ENCODE data around the gene NR1D1.

Gene NR1D1

DNA sequence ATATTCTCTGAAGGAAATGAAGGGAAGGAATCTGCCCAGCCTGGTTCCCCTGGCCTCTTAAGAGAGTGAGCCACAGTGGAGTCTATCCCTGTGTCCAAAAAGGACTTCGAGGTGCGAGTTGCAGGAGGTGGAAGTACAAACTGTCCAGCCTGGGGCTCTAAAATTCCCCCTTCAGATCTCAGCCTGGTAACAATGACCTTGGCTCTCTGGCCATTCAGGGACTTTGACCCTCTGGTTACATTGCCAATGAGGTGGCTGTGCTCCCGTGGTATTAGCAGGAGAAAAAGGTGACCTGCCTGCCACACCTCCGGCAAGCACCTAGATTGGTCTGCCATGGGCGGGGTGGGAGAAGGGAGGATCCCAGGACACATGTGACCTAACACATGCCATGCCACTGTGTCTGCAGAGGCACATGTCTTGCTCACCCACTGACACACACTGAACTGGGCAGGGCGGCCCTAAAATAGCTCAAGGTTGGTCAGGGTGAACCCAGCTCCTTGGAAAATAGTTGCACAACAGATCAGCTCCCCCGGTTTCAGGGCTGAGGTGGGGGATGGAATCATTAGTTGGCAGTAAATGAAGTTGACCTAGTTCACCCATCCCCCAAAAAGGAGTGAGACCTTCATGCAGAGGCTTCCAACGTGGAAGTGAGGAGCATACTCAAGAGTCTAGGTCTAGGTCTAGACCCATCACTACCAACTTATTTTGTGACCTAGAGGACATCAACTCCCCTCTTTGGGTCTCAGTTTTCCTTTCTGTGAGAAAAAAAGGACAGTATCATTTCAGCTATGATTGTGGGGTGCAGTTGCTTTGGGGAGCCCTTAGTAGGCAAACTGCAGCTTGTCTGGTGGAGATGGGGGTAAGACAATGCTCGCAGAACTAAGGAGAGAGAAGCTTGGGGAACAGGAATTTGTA is 2.2 kb downstream of the NR1D1 start:
- Mint-ChIP-seq H3K9me3 (no peaks in the 10 kb centered on the region), H3K36me3 (ENCODE audit: insufficient read depth) (peaks cover 79% of the 10 kb centered on the region), H3K27me3 (no peaks in the 10 kb centered on the region), H3K4me1 (ENCODE audit: low read depth in 2 of 2) (peaks cover 70 to 73% of the 10 kb centered on the region in 2 donors), H3K4me3 (peak overlapping the region; percentile 87 to 89), H3K27ac (peak overlapping the region; percentile 96 to 99)
- no peak for ATAC-seq (replicated peaks)
- no peak for DNase-seq

DNA sequence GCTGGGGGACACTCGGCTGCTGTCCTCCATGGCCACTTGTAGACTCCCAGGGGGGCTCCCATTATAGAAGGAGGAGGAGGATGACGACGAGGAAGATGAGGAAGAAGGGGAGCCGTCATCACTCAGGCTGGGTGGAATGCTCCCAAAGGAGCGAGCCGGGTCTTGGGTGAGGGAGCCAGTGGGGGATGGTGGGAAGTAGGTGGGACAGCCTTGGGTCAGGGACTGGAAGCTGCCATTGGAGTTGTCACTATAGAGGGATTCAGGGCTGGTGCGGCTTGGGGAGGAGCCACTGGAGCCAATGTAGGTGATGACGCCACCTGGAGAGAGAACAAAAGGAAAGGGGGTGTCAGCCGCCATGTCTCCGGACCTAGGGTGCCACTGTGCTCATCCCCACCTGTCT is 3.3 kb downstream of the NR1D1 start:
- Mint-ChIP-seq H3K27me3 (no peaks in the 10 kb centered on the region), H3K27ac (peak overlapping the region; percentile 96 to 99), H3K4me3 (peak overlapping the region; percentile 87 to 89), H3K9me3 (no peaks in the 10 kb centered on the region), H3K4me1 (ENCODE audit: low read depth in 2 of 2) (peaks cover 70 to 71% of the 10 kb centered on the region in 2 donors), H3K36me3 (ENCODE audit: insufficient read depth) (peaks cover 90% of the 10 kb centered on the region)
- ATAC-seq (replicated peaks) (no peak), DNase-seq (no peak)

- Mint-ChIP-seq H3K27ac (peak overlapping the region; percentile 96 to 99), H3K36me3 (ENCODE audit: insufficient read depth) (peaks cover 97% of the 10 kb centered on the region), H3K4me3 (peak overlapping the region; percentile 87 to 89), H3K4me1 (ENCODE audit: low read depth in 2 of 2) (peaks cover 64 to 69% of the 10 kb centered on the region in 2 donors), H3K9me3 (no peaks in the 10 kb centered on the region), H3K27me3 (no peaks in the 10 kb centered on the region)
- ATAC-seq (replicated peaks) (peak; percentile 63), DNase-seq (peak; percentile 80 to 86 (median 84))
These were observed 4.2 kb downstream of the NR1D1 start for GRCh38 chr17:40095944-40096791.

- ATAC-seq (replicated peaks) (no peak), DNase-seq (no peak)
- Mint-ChIP-seq H3K27me3 (no peaks in the 10 kb centered on the region), H3K4me1 (ENCODE audit: low read depth in 2 of 2) (peaks cover 57 to 64% of the 10 kb centered on the region in 2 donors), H3K4me3 (peak overlapping the region; percentile 87 to 89), H3K27ac (peak overlapping the region; percentile 96 to 99), H3K36me3 (ENCODE audit: insufficient read depth) (peaks cover 95% of the 10 kb centered on the region), H3K9me3 (no peaks in the 10 kb centered on the region)
These were observed 4.9 kb downstream of the NR1D1 start for GRCh38 chr17:40095351-40095943.

DNA sequence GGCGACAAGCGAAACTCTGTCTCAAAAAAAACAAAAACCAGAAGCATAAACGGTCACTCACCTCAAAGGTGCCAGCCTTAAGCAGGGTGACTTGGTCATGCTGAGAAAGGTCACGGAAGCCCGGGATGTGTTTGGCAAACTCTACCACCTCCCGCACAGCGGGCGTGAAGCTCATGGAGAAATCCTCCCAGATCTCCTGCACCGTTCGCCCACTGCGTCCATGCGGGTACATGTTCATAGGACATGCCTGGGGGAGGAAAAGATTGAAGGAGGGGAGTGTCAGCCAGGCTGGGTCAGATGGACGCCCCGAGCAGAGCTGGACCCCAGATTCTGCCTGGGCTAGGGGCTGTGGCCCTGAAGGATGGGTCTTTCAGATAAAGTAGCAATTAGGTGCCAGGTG is 5.5 kb downstream of the NR1D1 start:
- Mint-ChIP-seq H3K36me3 (ENCODE audit: insufficient read depth) (peaks cover 93% of the 10 kb centered on the region), H3K9me3 (no peaks in the 10 kb centered on the region), H3K27ac (peak overlapping the region; percentile 96 to 99), H3K27me3 (no peaks in the 10 kb centered on the region), H3K4me3 (peak overlapping the region; percentile 87 to 89), H3K4me1 (ENCODE audit: low read depth in 2 of 2) (peaks cover 54 to 59% of the 10 kb centered on the region in 2 donors)
- DNase-seq: no peak
- ATAC-seq (replicated peaks): no peak

- DNase-seq (no peak), ATAC-seq (replicated peaks) (no peak)
- no peaks in the 10 kb centered on the region for H3K9me3 Mint-ChIP-seq
- H3K36me3 Mint-ChIP-seq (ENCODE audit: insufficient read depth): peaks cover 82% of the 10 kb centered on the region
- no peaks in the 10 kb centered on the region for H3K27me3 Mint-ChIP-seq
- peak overlapping the region; percentile 45 to 99 for H3K27ac Mint-ChIP-seq
- peak overlapping the region in 1 of 2 donors; percentile 42 for H3K4me3 Mint-ChIP-seq
- H3K4me1 Mint-ChIP-seq (ENCODE audit: low read depth in 2 of 2): peaks cover 42 to 50% of the 10 kb centered on the region in 2 donors
These were observed 6.7 kb downstream of the NR1D1 start for GRCh38 chr17:40093580-40094201.

- H3K27ac Mint-ChIP-seq: peak overlapping the region; percentile 45 to 99
- no peak for ATAC-seq (replicated peaks)
- no peaks in the 10 kb centered on the region for H3K27me3 Mint-ChIP-seq
- H3K36me3 Mint-ChIP-seq (ENCODE audit: insufficient read depth): peaks cover 80% of the 10 kb centered on the region
- peaks cover 38 to 44% of the 10 kb centered on the region in 2 donors for H3K4me1 Mint-ChIP-seq (ENCODE audit: low read depth in 2 of 2)
- H3K4me3 Mint-ChIP-seq: no peak overlapping the region
- H3K9me3 Mint-ChIP-seq: no peaks in the 10 kb centered on the region
- DNase-seq: no peak
These were observed 7.3 kb downstream of the NR1D1 start for GRCh38 chr17:40093005-40093579.

DNA sequence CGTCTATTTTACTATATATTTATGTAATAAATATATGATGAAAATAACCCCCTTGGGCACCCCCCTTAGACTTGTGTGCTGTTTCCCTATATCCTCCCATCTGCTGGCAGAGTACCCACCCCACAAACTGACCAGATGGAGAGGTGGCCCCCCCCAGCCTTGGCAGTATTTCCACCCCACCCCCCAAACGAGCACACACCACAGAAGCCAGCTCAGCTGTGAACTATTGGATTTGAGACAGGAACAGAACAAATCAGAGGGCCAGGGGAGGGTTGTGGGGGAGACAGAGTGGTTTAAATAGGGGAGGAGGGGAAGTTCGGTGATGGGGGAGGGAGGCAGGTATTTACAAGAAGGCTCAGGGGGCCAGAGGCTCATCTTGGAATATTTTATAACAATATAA is 7.8 kb downstream of the NR1D1 start:
- Mint-ChIP-seq H3K4me3 (no peak overlapping the region), H3K27me3 (no peaks in the 10 kb centered on the region)

DNA sequence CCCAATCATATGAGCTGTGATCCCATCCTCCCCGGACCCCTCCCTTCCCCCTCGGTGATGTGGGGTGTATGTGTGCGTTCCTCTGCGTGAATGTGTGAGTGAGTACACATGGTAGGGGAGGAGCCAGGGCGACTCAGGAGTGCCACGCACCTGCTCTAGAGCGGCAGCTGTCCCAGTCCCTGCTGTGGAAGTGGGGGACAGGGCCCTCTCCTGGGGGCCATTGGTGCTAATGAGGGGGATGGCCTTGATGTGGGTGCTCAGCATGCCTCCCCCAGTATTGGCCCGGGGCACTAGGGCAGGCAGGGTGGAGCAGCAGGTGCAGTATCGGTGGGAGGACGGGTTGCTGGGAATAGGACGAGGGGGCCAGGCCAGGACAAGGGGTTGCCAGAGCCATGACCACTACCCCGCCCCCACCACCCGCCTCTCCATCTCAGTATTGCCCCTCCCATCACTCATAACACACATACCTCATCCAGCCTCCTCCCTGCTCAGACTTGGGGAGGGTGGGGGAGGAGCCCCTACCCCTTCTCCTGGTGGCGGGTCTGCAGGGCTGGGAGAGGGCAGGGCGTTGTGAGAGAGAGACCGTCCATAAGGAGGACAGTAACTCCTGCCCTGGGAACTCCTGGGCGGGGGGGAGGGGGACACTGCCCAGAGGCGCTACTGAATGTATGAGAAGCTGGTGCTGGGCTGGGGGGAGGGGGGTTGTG is 8.5 kb downstream of the NR1D1 start:
- Mint-ChIP-seq H3K9me3 (no peaks in the 10 kb centered on the region), H3K4me1 (ENCODE audit: low read depth in 2 of 2) (peaks cover 32 to 39% of the 10 kb centered on the region in 2 donors), H3K27me3 (no peaks in the 10 kb centered on the region), H3K4me3 (peak overlapping the region in 1 of 2 donors; percentile 17), H3K27ac (peak overlapping the region in 1 of 2 donors; percentile 80), H3K36me3 (ENCODE audit: insufficient read depth) (peaks cover 78% of the 10 kb centered on the region)
- no peak for DNase-seq
- no peak for ATAC-seq (replicated peaks)

More for the DNA sequence above, 7.8 kb downstream of the NR1D1 start:
- DNase-seq: no peak
- peaks cover 33 to 41% of the 10 kb centered on the region in 2 donors for H3K4me1 Mint-ChIP-seq (ENCODE audit: low read depth in 2 of 2)
- peaks cover 81% of the 10 kb centered on the region for H3K36me3 Mint-ChIP-seq (ENCODE audit: insufficient read depth)
- H3K9me3 Mint-ChIP-seq: no peaks in the 10 kb centered on the region
- peak overlapping the region in 1 of 2 donors; percentile 28 for H3K27ac Mint-ChIP-seq
- ATAC-seq (replicated peaks): no peak

DNA sequence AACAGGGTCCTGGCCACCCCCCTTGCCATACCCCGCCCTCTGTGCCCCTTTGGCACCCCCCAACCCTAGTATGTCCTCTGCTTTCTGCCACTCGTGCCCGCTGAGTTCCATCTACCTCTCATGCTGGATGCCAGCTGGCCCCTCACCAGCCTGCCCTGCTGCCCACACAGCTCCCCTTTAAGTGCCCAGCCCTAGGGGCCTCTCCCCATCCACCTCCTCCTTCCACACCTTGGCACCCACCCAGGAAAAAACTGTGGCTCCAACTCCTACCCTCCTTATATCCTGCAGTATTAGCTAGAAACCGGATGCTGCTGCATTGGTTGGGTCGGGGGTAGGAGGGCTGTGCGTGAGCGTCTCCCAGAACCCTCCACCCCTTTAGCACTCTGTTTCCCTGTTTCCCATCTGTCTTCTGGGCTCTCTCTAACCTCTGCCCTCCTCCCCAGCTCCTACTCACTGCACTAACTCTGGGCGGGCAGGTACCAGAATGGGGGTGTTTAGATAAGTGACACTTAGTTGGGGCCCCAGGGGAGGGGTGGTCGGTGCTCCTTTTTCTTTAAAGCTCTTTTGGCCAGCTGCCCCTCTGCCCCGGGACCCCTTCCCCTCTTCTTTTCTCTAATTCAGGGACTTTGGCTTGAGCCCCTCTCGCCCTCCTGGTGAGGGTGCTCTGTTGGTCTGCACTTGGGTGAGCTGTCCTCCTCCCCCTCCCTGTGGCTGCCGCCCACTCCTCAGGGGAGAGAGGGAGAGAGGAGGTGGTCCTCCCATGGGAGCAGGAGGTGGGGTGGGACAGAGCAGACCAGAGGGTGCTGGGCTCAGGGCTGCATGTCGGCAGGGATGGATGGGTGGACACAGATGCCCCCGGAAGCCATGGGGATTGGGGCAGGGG is 9.9 kb downstream of the NR1D1 start:
- Mint-ChIP-seq H3K9me3 (no peaks in the 10 kb centered on the region), H3K27ac (peak overlapping the region; percentile 60 to 80), H3K4me1 (ENCODE audit: low read depth in 2 of 2) (peaks cover 24 to 27% of the 10 kb centered on the region in 2 donors), H3K36me3 (ENCODE audit: insufficient read depth) (peaks cover 78% of the 10 kb centered on the region), H3K4me3 (no peak overlapping the region), H3K27me3 (no peaks in the 10 kb centered on the region)
- no peak for DNase-seq
- no peak for ATAC-seq (replicated peaks)

- ATAC-seq (replicated peaks): no peak
- Mint-ChIP-seq H3K9me3 (no peaks in the 10 kb centered on the region), H3K4me3 (no peak overlapping the region), H3K27me3 (no peaks in the 10 kb centered on the region), H3K36me3 (ENCODE audit: insufficient read depth) (peaks cover 78% of the 10 kb centered on the region), H3K4me1 (ENCODE audit: low read depth in 2 of 2) (peaks cover 18 to 25% of the 10 kb centered on the region in 2 donors), H3K27ac (peak overlapping the region; percentile 10 to 44)
- DNase-seq: no peak
These were observed 11.1 kb downstream of the NR1D1 start for GRCh38 chr17:40089077-40089895.

Measured in effector memory CD8-positive, alpha-beta T cell (primary cell).